RKO (cell line): ENCODE data around the gene WNK3.
"Not testable (repeated sequence)": the region's sequence is repeated elsewhere in the genome, so short reads cannot be mapped to it uniquely, and the experiment has no call there.

Source experiments
- DNase-seq: peaks from one replicate; pipeline ENCODE4 v3.0.0-alpha.2; 2016; ENCODE audit warnings: low spot score

The WNK3 gene

GRCh38 chrX:54357414-54358377 lies at the start of gene WNK3:
Gene WNK3, minus strand, starts transcription at chrX:54358046.
- DNase-seq = no peak

GRCh38 chrX:54407266-54407665 lies 49.4 kb upstream of the WNK3 start:
- no peak for DNase-seq

- DNase-seq = no peak
Measured at GRCh38 chrX:54397113-54397512, 39.3 kb upstream of the WNK3 start.

DNA sequence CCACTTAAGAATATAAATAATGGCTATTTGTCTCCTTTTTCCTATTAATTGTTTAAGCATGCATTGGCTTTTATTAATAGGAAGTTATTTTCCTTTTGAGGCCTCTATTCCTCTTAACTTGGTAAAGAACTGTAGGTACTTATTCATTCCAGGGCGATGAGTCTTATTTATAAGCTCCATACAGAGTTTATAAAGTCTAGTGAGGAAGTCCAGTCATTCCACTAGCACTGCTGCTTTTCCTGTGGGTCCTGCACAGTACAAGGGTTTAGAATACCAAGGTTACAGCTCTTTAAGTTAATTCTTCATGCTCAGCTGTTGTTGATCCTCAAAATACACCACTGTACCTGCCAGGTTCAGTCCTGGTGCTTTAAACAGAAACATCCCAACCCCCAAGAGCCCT lies 28.5 kb upstream of the WNK3 start:
- no peak for DNase-seq

- not testable (repeated sequence) for DNase-seq
Measured at GRCh38 chrX:54384661-54385060, 26.8 kb upstream of the WNK3 start.

- no peak for DNase-seq
Measured at GRCh38 chrX:54359408-54359807, 1.6 kb upstream of the WNK3 start.

DNA sequence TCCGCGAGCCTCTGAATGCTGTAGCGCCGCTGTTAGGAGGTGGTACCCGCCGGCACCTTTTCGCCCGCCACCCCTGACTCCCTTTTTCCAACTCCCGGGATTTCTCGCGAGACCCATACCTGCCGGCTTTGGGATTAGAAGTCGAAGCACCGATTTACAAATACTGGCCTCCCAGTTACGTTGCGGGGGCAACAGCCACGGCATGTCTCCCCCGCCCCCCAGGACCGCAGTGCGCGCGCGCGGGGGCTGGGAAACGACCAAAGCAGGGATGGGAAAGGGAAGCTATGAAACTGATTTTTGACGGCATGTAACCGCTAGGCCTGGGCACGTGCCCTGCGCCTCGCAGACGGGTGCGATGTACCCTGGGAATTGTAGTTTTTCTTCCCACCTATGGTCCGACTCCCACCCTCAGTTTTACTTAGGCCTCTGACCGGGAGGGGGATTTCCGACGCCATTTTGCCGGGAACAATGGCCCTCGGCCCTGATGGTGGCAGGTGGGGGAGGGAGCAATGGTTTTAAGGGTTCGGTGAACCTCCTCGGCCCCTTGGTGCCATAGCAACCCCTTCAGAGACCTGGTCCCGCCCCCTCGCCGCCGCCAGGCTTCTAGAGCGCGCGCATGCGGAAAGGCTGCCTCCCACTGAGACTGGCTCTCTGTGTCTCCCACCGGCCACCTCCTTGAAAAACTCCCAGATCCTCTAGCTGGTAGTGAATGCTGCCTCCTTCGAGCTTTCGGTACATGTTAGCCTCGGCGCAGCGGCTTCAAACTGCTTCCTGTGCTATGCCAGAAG lies 772 bp upstream of the WNK3 start:
- no peak for DNase-seq

GRCh38 chrX:54352677-54353076 lies 5.2 kb downstream of the WNK3 start:
- no peak for DNase-seq

DNA sequence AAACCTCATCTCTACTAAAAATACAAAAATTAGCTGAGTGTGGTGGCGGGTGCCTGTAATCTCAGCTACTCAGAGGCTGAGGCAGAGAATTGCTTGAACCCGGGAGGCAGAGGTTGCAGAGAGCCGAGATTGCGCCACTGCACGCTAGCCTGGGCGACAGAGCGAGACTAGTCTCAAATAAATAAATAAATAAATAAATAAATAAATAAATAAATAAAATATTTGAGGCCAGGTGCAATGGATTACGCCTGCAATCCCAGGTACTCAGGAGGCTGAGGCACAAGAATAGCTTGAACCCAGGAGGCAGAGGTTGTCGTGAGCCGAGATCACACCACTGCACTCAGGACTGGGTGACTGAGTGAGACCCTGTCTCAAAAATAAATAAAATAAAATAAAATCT lies 20.5 kb downstream of the WNK3 start:
- DNase-seq = not testable (repeated sequence)

- DNase-seq = no peak
Measured at GRCh38 chrX:54325077-54325476, 32.8 kb downstream of the WNK3 start.

- no peak for DNase-seq
Measured at GRCh38 chrX:54320067-54320466, 37.8 kb downstream of the WNK3 start.

DNA sequence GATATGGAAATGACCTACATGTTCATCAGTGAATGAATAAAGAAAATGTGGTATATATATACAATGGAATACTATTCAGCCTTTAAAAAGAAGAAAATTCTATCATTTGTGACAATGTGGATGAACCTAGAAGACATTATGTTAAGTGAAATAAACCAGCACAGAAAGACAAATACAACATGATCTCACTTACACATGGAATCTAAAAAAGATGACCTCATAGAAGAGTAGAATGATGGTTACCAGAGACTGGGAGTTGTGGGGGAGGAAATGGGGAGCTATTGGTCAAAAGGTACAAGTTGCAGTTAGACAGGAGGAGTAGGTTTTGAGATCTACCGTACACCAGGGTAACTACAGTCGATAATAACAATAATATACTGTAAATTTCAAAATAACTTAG lies 51.5 kb downstream of the WNK3 start:
- no peak for DNase-seq

DNA sequence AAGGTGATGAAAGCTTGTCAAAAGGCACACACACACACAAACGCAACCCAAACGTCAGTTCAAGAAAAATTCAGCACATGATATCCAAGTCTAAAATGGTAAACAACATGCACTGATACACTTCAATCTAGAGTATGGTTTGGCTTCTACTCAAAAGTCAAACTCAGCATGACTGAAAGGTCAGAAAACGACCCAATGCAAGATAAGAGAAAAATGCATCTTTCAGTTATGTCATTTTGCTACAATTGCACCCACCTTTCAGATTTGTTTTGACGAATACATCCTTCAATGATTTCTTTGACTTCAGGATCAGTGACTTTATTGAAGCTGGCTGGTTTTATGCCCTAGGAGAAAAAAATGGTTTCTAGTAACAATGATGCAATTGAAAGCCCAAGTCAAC lies 56.3 kb downstream of the WNK3 start:
- DNase-seq = no peak

GRCh38 chrX:54294306-54294705 lies 63.5 kb downstream of the WNK3 start:
- no peak for DNase-seq

GRCh38 chrX:54292755-54293154 lies 65.1 kb downstream of the WNK3 start:
- no peak for DNase-seq

DNA sequence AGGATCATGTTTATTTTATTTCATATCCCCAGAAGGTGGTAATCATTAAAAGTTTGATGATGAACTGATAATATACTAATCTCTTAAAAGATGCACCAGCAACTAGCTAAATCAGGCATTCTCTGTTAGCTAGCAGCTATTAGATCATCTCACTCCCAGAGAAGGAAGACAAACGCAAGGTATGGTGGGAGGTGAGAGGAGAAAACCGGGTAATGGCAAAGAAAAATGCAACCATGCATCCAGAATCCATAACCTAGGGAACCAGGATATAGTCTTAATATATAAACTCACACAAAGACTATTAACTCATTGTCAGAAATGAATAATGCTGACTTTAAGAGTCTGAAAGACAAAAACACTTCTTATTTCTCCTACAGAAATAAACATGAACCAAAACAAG lies 66.1 kb downstream of the WNK3 start:
- DNase-seq = no peak

DNA sequence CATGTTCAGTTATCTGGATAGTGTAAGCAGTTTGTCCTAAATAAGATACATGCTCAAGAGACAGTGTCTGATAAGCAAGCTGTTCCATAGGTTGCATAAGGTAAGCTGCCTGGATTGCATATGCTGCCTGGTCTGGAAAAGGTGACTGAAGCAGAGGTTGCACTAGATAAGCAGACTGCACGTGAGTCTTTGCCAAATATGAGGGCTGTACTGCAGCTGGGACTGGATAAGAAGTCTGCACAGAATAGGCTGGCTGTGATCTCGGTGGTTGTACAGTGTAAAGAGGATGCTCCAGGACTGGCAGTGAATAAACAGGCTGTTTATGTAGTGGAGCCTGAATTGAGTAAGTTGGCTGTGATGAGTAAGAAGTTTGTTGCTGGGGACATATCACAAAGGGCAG lies 68.9 kb downstream of the WNK3 start:
- no peak for DNase-seq

DNA sequence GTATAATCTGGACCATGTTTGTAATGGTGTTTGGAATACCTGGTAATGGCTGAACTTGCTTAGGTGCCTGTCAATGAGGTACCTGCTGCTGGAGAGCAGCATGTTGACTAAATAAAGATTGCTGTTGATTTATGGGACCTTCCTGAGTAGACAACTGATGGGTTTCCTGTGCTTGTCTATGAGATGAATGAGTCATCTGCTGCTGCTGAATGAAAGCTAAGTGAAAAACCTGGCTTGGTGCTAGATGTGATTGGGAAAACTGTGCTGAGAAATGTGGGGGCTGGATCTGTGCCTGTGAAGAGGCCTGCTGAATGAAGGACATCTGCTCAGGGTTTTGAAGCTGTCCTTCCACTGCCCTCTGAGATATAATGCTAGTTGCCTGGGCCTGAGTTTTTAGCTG lies 69.6 kb downstream of the WNK3 start:
- DNase-seq = no peak

- no peak for DNase-seq
Measured at GRCh38 chrX:54281676-54282075, 76.2 kb downstream of the WNK3 start.

DNA sequence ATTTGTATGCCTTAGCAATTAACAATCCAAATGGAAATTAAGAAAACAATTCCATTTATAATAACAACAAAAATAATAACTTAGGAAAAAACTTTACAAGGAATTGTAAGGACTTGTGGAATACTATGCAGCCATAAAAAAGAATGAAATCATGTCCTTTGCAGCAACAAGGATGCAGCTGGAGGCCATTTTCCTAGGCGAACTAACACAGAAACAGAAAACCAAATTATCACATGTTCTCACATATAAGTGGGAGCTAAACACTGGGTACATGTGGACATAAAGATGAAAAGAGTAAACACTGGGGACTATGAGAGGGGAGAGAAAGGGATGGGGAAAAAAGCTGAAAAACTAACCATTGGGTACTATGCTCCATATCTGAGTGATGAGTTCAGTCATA lies 77.4 kb downstream of the WNK3 start:
- DNase-seq = no peak

- DNase-seq = no peak
Measured at GRCh38 chrX:54271664-54272063, 86.2 kb downstream of the WNK3 start.

- peak; percentile 75 for DNase-seq
Measured at GRCh38 chrX:54248309-54248708, 109.5 kb downstream of the WNK3 start.

DNA sequence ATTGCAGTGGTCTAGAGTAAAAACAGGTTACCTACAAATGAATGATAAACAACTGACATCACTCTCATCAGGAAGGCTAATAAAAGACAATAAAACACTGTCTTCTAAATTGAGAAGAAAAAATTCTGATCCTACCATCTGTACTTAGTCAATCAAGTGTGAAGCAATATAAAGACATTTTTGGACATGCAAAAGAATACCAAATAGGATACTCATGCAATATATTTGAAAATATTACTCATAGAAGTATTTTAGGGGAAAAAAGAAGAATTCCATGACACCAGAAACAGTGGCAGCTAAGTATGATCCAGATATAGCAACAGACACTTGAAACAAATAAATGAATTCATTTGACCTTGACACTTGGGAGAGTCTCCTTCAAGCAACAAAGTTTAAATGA lies 111.0 kb downstream of the WNK3 start:
- DNase-seq = no peak
